Measurements from ENCODE around the gene RNF128.
"Not testable (repeated sequence)": the region's sequence is repeated elsewhere in the genome, so short reads cannot be mapped to it uniquely, and the experiment has no call there.

The RNF128 gene

GRCh38 chrX:106751407-106751806 is 24.9 kb downstream of the RNF128 start:
- no peak for DNase-seq

DNA sequence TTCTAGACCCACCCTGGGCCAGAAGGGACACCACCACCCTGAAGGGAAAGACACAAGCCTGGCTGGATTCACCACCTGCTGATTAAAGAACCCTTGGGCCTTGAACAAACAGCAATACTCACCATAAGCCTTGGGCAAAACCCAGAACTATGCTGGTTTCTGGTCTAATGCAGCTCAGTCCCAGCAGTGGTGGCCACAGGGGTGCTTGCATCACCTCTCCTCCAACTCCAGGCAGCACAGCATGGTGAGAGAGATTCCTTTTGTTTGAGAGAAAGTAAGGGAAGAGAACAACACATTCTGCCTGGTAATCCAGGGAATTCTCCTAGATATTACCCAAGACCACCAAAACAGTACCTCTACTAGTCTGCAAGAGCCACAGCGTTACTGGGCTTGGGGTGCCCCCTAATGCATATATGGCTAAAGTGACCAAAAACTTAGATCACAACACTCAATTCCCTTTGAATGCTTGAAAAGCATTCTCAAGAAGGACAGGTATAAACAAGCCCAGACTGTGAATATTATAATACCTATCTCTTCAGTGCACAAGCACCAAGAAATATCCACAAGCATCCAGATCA is 25.7 kb downstream of the RNF128 start:
- DNase-seq, result no peak

DNA sequence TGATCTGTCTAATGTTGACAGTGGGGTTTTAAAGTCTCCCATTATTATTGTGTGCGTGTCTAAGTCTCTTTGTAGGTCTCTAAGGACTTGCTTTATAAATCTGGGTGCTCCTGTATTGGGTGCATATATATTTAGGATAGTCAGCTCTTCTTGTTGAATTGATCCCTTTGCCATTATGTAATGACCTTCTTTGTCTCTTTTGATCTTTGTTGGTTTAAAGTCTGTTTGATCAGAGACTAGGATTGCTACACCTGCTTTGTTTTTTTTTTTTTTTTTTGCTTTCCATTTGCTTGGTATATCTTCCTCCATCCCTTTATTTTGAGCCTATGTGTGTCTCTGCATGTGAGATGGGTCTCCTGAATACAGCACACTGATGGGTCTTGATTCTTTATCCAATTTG is 42.8 kb downstream of the RNF128 start:
- DNase-seq, result not testable (repeated sequence)

- no peak for DNase-seq
Observed at GRCh38 chrX:106774981-106775380, 48.5 kb downstream of the RNF128 start.

- DNase-seq, result no peak
Observed at GRCh38 chrX:106780264-106780663, 53.8 kb downstream of the RNF128 start.

- no peak for DNase-seq
Observed at GRCh38 chrX:106780664-106781377, 54.3 kb downstream of the RNF128 start.

DNA sequence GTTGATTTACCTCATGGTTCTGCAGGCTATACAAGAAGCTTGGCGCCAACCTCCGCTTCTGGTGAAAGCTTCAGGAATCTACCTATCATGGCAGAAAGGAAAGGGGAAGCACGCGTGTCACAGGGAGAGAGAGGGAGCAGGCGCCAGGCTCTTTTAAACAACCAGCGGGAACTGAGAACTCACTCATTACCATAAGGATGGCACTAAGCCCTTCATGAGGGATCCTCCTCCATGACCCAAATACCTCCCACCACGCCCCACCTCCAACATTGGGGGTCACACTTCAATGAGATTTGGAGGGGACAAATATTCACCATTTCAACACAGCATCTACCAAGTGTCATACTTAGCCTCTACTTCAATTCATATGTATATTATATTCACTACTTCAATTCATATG is 57.2 kb downstream of the RNF128 start:
- DNase-seq, result no peak

DNA sequence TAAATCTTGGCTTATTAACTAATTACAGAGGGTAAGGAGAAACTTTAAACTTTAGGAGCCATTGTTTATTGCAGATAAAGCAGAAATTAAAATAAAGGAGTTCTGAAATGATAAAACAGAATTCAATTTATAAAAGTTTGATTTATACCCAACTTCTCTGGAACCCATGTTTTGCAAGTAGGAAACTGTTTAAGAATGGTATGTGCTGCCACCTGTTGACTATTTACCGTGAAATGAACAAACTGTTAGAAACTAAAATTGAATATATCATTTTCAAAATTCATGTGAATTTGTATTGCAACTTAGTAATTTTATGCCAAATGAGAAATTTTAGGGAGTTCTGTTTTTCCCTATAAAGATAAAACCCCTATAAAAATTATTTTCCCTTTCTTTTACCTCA is 65.0 kb downstream of the RNF128 start:
- no peak for DNase-seq

DNA sequence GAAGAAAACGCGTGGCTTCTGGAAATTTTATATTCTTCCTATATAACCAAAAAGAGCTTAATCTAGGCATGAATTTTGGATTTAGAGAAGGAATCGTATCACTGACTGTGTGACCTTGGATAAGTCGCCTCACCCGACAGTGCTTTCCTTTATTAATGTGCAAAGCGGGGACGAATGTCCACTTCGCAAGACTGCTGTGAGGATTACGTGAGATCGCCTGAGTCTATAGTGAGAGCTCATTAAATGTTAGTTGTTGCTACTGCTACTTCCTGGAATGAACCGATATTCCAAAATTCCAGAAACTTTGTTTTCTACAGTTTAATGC is 75.5 kb downstream of the RNF128 start:
- DNase-seq, result no peak

GRCh38 chrX:106802388-106803275 is 76.1 kb downstream of the RNF128 start, which contains the start of gene TBC1D8B:
Gene TBC1D8B (plus strand): TSS chrX:106802673. CDS start chrX:106802854, 181 bp downstream.
- peak in 1 of 2 donors; percentile 3 for DNase-seq

DNA sequence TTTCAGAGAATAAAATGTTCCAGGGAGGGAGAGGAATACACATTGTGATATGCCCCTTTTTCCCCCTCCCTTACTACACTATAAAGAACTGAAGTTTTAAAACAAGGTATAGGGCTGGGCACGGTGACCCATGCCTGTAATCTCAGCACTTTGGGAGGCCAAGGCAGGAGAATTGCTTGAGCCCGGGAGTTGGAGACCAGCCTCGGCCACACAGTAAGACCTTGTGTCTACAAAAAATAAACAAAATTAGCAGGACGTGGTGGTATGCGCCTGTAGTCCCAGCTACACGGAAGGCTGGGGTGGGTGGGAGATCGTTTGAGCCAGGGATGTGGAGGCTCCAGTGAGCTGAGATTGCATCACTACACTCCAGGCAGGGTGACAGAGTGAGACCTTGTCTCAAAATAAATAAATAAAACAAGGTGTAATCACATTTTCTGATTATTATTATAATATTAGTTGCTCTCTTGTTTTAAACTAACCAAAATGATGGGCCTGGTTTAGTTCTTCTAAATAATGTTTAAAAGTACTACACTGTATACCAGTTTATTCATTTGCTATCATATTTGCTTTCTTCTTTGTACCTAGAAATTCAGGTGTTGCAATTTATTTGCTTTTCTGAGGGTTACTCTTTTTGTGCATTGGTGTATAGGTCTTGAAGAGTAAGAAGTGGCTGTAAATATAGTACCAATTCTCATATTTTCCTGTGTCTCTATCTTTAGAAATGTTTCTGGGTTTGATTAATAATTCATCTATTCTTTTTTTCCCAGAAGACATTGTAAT is 84.8 kb downstream of the RNF128 start:
- no peak for DNase-seq

DNA sequence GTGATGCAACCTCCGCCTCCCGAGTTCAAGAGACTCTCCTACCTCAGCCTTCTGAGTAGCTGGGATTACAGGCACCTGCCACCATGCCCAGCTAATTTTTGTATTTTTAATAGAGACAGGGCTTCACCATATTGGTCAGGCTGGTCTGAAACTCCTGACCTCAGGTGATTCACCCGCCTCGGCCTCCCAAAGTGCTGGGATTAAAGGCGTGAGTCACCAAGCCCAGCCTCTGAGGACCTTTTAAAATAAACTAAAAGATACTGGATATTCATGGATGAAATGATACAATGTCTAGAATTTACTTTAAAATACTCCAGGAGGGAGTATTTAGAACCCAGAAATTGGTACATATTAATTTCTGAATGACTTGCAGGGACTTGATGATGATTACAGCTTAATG is 86.4 kb downstream of the RNF128 start:
- DNase-seq, result not testable (repeated sequence)

GRCh38 chrX:106814093-106814492 is 87.6 kb downstream of the RNF128 start:
- not testable (repeated sequence) for DNase-seq

Measured in bone marrow (tissue), 2 donors.